ENCODE results near the gene PSME1.

- TF ChIP-seq EZH2 (IDR thresholded peaks at IDR 0.05; ENCODE audit: borderline replicate concordance, low read depth, low read length, severe bottlenecking) (no peak), CTCF (IDR thresholded peaks at IDR 0.05; ENCODE audit: borderline replicate concordance, extremely low read depth, low read length, poor library complexity, severe bottlenecking) (no peak)
Observed at GRCh38 chr14:24098229-24098926, 37.6 kb upstream of the PSME1 start.
